GM12878 (cell line): ENCODE results near the gene PRRC2B. TPM values are rescaled to one million over a fixed set of nuclear protein-coding genes. Genes with fewer than 3 reads are reported as not detected.

Source experiments
- ATAC-seq: fragments of 200-7000 bp; cut with Tn5 transposase; 3 replicates; pipeline ENCODE4 v1.9.1; 2020; ENCODE audit warnings: mild to moderate bottlenecking, moderate library complexity
- BruUV-seq: library from RNA; stranded (reverse); fragments of 400-500 nt; replicated peaks from 2 replicates; lab custom pipeline; 2021; lab: Mats Ljungman, UMichigan
- CTCF ChIA-PET: fragments of 300-600 bp; sonication (Branson Sonifier 250); formaldehyde crosslinking; extraction: SDS; loops from one replicate; lab custom pipeline; 2021; ENCODE audit warnings: inconsistent platforms; lab: Yijun Ruan, JAX
- POLR2A ChIA-PET: fragments of 350-600 bp; formaldehyde crosslinking; extraction: SDS; loops from one replicate; lab custom pipeline; 2021; ENCODE audit warnings: inconsistent platforms; lab: Charles Lee
- RAD21 ChIA-PET: fragments of 300-600 bp; sonication (Branson Sonifier 250); formaldehyde crosslinking; loops from one replicate; lab custom pipeline; 2023; ENCODE audit warnings: antibody characterized with exemption; ENCODE audit not compliant: unreplicated experiment; lab: Charles Lee
- SMC1A ChIA-PET: fragments of 300-600 bp; sonication (Branson Sonifier 250); formaldehyde crosslinking; loops from one replicate; lab custom pipeline; 2023; ENCODE audit not compliant: unreplicated experiment, uncharacterized antibody; lab: Charles Lee
- DNase-seq: peaks from one replicate; pipeline ENCODE4 v3.0.0-alpha.2; 2011; ENCODE audit warnings: low read depth, low spot score
- FAIRE-seq: peaks from 3 replicates; lab custom pipeline; 2011; peaks lifted over from hg19 to GRCh38; lab: Jason Lieb, UNC
- H2AFZ ChIP-seq: 2 replicates; pipeline ENCODE4 v1.6.0; 2011; ENCODE audit warnings: low read depth, low read length, control low read depth; ENCODE audit not compliant: control insufficient read depth
- H3K27ac ChIP-seq: 2 replicates; pipeline ENCODE4 v1.5.1; 2011; ENCODE audit warnings: control low read depth; ENCODE audit not compliant: control insufficient read depth, insufficient read depth
- H3K27me3 ChIP-seq, 2 experiments: replicated peaks in 1 of 2; 2 replicates each; pipeline versions ENCODE4 v1.6.0 to v1.6.1; 2011; ENCODE audit warnings: low read length in 1 of 2; ENCODE audit not compliant: control insufficient read depth in 2 of 2, insufficient read depth in 2 of 2
- H3K36me3 ChIP-seq, 2 experiments: 2 replicates each; pipeline ENCODE4 v1.5.1; 2011; ENCODE audit warnings: low read length in 1 of 2; ENCODE audit not compliant: control insufficient read depth in 2 of 2, insufficient read depth in 2 of 2
- H3K4me1 ChIP-seq: 2 replicates; pipeline ENCODE4 v1.6.1; 2011; ENCODE audit warnings: mild to moderate bottlenecking, low read length, moderate library complexity, mixed read lengths; ENCODE audit not compliant: control insufficient read depth, insufficient read depth
- H3K4me2 ChIP-seq: 2 replicates; pipeline ENCODE4 v1.6.0; 2011; ENCODE audit warnings: control low read depth; ENCODE audit not compliant: control insufficient read depth, insufficient read depth
- H3K4me3 ChIP-seq: fragments of 200-600 bp; sonication (generic); 2 replicates; pipeline ENCODE4 v1.5.1; 2016
- H3K79me2 ChIP-seq: 2 replicates; pipeline ENCODE4 v1.6.0; 2011; ENCODE audit warnings: low read length; ENCODE audit not compliant: control insufficient read depth, insufficient read depth
- H3K9ac ChIP-seq: 2 replicates; pipeline ENCODE4 v1.8.0; 2011; ENCODE audit warnings: low read length, control low read depth, mixed read lengths; ENCODE audit not compliant: control insufficient read depth, insufficient read depth
- H3K9me3 ChIP-seq: replicated peaks from 3 replicates; pipeline ENCODE4 v1.5.1; 2011; ENCODE audit warnings: mild to moderate bottlenecking, low read length; ENCODE audit not compliant: control insufficient read depth, insufficient read depth
- H4K20me1 ChIP-seq: 2 replicates; pipeline ENCODE4 v1.6.0; 2011; ENCODE audit not compliant: control insufficient read depth, insufficient read depth
- E4F1 ChIP-seq: fragments of 450-650 bp; IDR thresholded peaks from 2 replicates; pipeline ENCODE4 v1.6.1; 2018; ENCODE audit warnings: borderline replicate concordance, mild to moderate bottlenecking; ENCODE audit not compliant: partially characterized antibody
- EED ChIP-seq: sonication (generic); IDR thresholded peaks from 2 replicates; pipeline ENCODE4 v1.6.1; 2016; ENCODE audit warnings: antibody characterized with exemption, low read depth
- NFXL1 ChIP-seq: fragments of 450-650 bp; IDR thresholded peaks from 2 replicates; pipeline ENCODE4 v1.6.1; 2017; ENCODE audit warnings: antibody characterized with exemption, mild to moderate bottlenecking, borderline replicate concordance
- NFYA ChIP-seq: IDR thresholded peaks from 2 replicates; pipeline ENCODE4 v1.6.1; 2011; ENCODE audit warnings: low read depth, mild to moderate bottlenecking, low read length, improper control_type of control experiment, borderline replicate concordance
- RUNX3 ChIP-seq: IDR thresholded peaks from 2 replicates; pipeline ENCODE4 v1.6.1; 2012; ENCODE audit warnings: low read length, inconsistent platforms
- SMAD5 ChIP-seq: IDR thresholded peaks from 2 replicates; pipeline ENCODE4 v1.6.1; 2016; ENCODE audit warnings: antibody characterized with exemption, low read depth
- SMARCA5 ChIP-seq: fragments of 450-650 bp; IDR thresholded peaks from 2 replicates; pipeline ENCODE4 v1.6.1; 2017; ENCODE audit warnings: mild to moderate bottlenecking
- USF2 ChIP-seq: IDR thresholded peaks from 2 replicates; pipeline ENCODE4 v1.6.1; 2011; ENCODE audit warnings: low read depth, low read length, improper control_type of control experiment, borderline replicate concordance
- ZBED1 ChIP-seq: IDR thresholded peaks from 2 replicates; pipeline ENCODE4 v1.6.1; 2016; ENCODE audit warnings: borderline replicate concordance
- ZBTB4 ChIP-seq: fragments of 450-650 bp; formaldehyde crosslinking; IDR thresholded peaks from 2 replicates; pipeline ENCODE4 v1.4.0; 2022; ENCODE audit warnings: mild to moderate bottlenecking, moderate library complexity
- WGBS: methylation state at CpG from one replicate; pipeline ENCODE4 v1.1.6; 2016; ENCODE audit warnings: low lambda C conversion rate; ENCODE audit not compliant: insufficient replicate concordance, insufficient coverage; ENCODE audit errors: missing lambda C conversion rate; 5-methylcytosine and 5-hydroxymethylcytosine counted together
- in situ Hi-C: fragments of 300-500 bp; cut with MboI; formaldehyde crosslinking; loops from 9 replicates; pipeline ENCODE4 v1.14.3; 2018; ENCODE audit warnings: mixed read lengths
- intact Hi-C: fragments of 100-400 bp; cut with micrococcal nuclease; formaldehyde crosslinking; loops from one replicate; pipeline ENCODE4 v1.14.2; 2022; ENCODE audit not compliant: unreplicated experiment
- polyA plus RNA-seq, 11 experiments: library from polyadenylated mRNA; depleted of rRNA in 4 of 11; unstranded in 6 of 11; stranded (reverse) in 5 of 11; fragments of >200 nt; fragmentation: Nextera tagmentation in 4 of 11; fragmentation: Illumina TruSeq in 1 of 11; extraction: Ambion mirVana in 4 of 11; extraction: Trizol in 1 of 11; gene quantifications; 1 replicate in 1 of 11; 2 replicates in 10 of 11; pipeline versions ENCODE4 v1.2.1 to v1.2.3, GENCODE V29; 2011 to 2016; ENCODE audit warnings: inconsistent platforms in 2 of 11, missing spikeins in 2 of 11, low read depth in 1 of 11
- total RNA-seq, 4 experiments: library from RNA; depleted of rRNA in 3 of 4; stranded (reverse); fragments of >200 nt in 3 of 4; fragmentation: Illumina TruSeq in 1 of 4; extraction: Trizol in 1 of 4; gene quantifications; 2 replicates each; pipeline versions ENCODE4 v1.2.1 to v1.2.3, GENCODE V29; 2013 to 2021

The PRRC2B gene
- total and polyA plus RNA-seq, 10 of the 15 experiments (the other 5 are each of a cell fraction or from before 2014, with no cell fraction given), result 0.84 to 155 (median 28.7) TPM

- ChIA-PET RAD21 (no interaction called here), SMC1A (interaction anchor here (1.0 kb wide), 1 partner anchor 13 kb away, joined by 4 read pairs; no protein-coding TSS in a partner anchor), POLR2A (no interaction called here), CTCF (no interaction called here)
- Histone ChIP-seq H3K4me1 (no peaks in the 10 kb centered on the region), H3K9me3 (no peaks in the 10 kb centered on the region), H3K9ac (no peak overlapping the region), H3K4me2 (no peak overlapping the region), H3K36me3 (peaks cover 29 to 35% of the 10 kb centered on the region in 2 experiments), H3K79me2 (peaks cover 29% of the 10 kb centered on the region), H4K20me1 (peaks cover 3% of the 10 kb centered on the region; the same call in 1 of the 2 replicates), H3K27me3 (no peaks in the 10 kb centered on the region), H2AFZ (no peak overlapping the region), H3K4me3 (no peak overlapping the region), H3K27ac (no peak overlapping the region)
- 73% methylated on average over 4 of the region's 4 CpGs for WGBS
- DNase-seq, result no peak
- TF ChIP-seq USF2 (no peak), E4F1 (no peak), ZBTB4 (CRISPR knock-in tag) (no peak), NFYA (no peak), SMAD5 (no peak), SMARCA5 (no peak), EED (no peak), RUNX3 (no peak), NFXL1 (no peak), ZBED1 (no peak)
- no peak for FAIRE-seq
- no peak for ATAC-seq
- in situ Hi-C loops (no loop called here), intact Hi-C loops (no loop called here)
- no TSS peak for BruUV-seq
Measured at GRCh38 chr9:131432050-131432449, 38.2 kb downstream of the PRRC2B start.
